GM18909 (cell line): Measurements from ENCODE around the gene WDSUB1.

Experiments used
- ATAC-seq: cut with Tn5 transposase; IDR thresholded peaks from one replicate; pipeline ENCODE4 v1.9.1; 2021; ENCODE audit warnings: mild to moderate bottlenecking; ENCODE audit not compliant: unreplicated experiment, poor library complexity

Gene WDSUB1

DNA sequence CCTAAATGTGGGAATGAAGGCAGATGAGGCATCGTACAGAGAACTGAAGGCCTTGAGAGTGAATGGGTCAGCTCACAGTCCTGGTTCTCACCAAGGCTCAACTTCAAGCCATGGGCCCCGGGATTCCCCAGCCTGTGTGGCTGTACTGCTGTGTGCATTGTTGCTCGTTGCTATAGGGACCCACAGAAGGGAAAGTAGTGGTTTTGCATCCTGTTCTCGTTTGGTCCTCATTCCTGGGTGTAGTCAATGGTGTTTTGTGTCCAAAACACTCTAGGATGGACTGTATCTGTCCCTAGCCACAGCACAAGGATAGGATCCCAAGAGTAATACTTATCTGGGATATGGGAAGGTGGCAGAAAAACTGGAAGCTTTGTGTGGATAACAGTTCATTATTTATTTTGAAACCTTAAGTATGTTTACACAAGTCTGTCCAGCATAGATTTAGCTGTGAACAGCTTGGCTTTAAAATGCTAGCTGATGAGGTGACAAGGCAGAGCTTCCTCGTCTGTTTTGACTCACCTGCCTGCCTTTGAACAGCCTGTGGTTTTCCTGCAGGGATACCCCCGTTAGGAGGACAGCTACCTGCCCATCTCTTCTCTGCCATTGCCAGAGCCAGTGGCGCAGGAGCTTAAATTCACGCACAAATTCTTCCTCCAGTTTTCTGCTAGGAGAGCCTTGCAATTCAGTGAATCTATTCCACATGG, 85.0 kb downstream of the WDSUB1 start:
- peak; percentile 99 for ATAC-seq

DNA sequence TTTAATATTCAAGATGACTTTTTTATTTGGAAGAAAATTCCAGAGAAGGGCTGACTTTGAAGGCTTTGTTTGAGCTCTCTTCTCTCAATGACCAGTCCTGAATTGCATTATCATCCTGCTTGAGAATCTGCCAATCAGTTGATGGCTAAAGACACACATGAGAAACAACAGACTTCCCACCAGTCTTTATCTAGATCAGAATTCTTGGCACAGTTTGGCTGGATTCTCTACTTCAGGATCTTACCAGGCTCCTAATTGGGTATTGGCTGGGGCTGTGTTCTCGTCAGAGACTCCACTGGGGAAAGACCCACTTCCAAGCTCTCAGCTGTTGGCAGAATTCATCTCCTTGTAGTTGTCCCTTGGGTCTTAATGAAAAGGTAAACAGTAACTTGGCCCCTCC, 86.0 kb downstream of the WDSUB1 start:
- no peak for ATAC-seq

DNA sequence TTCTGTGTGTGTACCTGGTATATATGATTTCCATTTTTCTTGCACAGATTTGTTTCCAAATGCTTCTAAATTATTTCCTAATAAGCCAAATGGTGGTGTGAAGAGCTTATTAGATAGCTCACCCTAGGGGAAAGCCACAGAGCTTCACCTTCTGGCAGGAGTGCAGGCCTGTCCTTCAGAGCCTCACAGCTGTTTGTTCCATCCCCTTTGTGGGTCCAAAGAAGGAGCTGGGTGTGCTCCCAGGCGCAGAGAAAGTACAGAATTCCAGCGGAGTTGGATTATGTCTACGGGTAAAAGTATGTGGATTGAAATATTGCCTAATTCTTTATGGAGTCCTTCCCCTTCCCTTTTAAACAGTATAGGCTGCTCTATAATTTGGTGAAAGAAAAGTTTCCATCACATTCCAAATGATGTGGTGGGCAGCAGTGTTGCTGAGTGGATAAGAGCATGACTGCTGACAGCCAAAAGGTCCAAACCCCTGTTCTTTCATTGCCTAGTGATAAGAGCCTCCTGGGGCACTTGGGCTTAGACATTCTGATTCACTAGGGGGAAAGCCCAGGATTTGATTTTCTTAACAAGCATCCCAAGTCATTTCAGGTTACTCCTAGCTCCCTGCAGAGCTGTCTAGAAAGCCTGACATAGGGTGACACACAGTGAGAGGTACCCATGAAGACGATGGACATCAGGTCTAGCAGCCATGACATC, 86.6 kb downstream of the WDSUB1 start:
- no peak for ATAC-seq

- no peak for ATAC-seq
Observed at GRCh38 chr2:159199236-159199635, 87.3 kb downstream of the WDSUB1 start.

DNA sequence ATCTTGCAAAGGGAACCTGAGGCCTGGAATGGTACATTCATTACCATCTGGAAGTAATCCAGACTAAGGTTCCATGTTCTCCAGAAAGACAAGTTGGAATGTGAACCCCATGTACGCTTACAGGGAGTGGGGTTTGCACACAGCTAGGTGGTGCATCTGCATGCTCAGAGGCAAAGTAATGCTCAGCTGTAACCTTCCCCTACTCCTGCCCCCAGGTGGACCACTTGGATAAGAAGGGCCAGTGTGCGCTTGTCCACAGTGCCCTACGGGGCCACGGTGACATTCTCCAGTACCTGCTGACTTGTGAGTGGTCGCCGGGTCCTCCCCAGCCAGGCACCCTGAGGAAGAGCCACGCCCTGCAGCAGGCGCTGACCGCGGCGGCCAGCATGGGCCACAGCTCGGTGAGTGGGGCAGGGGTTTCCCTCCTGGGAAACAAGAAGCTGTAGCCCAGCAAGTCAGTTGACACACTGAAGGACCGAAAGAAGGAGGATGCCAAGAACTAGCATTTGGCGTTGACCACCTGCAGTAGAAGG, 90.0 kb downstream of the WDSUB1 start:
- ATAC-seq = no peak

DNA sequence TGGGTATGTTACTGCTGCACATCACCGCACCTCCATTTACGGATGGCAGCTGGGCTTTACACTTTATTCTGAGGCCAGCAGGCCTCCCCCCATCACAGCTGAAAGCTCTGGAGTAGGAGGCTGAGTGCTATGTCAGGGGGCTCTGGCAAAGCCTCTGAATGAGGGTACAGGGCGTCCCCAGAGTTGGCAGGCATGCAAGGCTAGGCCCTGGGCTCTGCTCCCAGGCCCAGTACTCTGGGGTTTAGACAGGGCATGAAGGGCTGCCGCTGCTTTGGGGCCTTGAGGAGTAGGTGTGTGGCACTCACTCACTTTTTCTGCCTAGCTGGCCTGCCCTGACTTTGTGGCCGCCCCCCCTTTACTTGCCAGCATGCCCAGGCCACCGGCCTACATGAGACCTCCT, 90.8 kb downstream of the WDSUB1 start:
- no peak for ATAC-seq

DNA sequence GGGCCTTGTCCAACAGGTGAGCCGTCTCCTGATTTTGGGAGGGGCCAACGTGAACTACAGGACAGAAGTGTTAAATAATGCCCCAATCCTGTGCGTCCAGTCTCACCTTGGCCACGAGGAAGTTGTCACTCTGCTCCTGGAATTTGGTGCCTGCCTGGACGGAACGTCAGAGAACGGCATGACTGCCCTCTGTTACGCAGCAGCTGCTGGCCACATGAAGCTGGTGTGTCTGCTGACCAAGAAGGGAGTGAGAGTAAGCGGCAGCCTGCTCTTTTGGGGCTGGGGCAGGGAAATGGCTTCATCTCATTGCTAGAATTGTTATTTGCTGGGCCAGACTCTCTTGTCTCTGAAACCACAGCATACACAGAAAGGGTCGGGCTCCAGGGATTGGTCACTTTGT, 92.3 kb downstream of the WDSUB1 start:
- no peak for ATAC-seq

DNA sequence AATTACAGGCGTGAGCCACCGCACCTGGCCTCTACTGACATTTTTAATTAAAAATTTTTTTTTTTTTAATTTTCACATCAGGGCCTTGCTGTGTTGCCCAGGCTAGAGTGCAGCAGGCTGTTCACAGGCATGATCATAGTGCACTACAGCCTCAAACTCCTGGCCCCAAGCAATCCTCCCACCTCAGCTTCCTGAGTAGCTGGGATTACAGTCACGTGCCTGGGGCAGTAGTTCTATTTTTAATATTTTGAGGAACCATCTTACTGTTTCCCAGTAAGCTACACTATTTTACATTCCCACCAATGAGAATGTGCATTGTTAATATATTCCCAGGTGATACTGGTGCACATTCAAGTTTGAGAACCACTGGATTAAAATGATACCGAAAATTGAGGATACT, 92.7 kb downstream of the WDSUB1 start:
- ATAC-seq = no peak

DNA sequence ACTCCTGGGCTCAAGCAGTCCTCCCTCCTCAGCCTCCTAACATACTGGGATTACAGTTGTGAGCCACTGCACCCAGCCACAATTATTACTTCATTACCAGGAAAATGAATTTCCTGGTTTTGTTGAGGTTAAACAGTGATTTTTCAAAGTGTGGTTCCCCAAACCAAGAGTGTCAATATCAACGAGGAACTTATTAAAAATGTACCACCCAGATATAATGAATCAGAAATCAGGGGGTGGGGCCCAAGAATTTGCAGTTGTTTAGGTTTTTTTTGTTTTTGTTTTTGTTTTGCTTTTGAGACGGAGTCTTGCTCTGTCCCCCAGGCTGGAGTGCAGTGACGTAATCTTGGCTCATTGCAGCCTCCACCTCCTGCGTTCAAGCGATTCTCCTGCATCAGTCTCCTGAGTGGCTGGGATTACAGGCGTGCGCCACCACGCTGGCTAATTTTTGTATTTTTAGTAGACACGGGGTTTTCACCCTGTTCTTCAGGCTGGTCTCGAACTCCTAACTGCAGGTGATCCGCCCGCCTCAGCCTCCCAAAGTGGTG, 94.1 kb downstream of the WDSUB1 start:
- no peak for ATAC-seq

- no peak for ATAC-seq
Observed at GRCh38 chr2:159188449-159188848, 98.1 kb downstream of the WDSUB1 start.

DNA sequence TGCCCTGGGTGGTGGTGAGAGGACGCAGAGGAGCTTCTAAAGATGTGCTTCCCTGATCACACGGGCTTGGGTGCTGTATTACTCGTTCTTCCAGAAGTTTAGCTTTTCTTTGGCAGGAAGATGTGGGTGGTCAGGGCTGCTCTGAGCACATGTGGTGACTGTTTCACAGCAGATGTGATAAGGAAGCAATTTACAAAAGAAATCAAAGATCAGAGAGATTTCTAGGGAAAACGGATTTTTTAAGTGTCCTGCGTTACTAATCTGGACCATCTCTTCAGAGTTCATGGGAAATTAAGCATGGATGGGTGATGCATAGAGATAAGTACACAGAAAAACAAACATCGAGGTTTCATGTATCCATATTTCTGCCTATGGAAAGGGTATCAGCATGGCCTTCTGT, 99.4 kb downstream of the WDSUB1 start:
- no peak for ATAC-seq

GRCh38 chr2:159186462-159186861, 100.0 kb downstream of the WDSUB1 start:
- ATAC-seq = peak; percentile 60
